ENCODE data around the gene CFAP107. TPM values are rescaled to one million over a fixed set of nuclear protein-coding genes. Genes with fewer than 3 reads are reported as not detected.

Gene CFAP107
- total and polyA plus RNA-seq, 2 experiments from 2014 or later = 0.07 TPM; not detected in 1

- DNase-seq (ENCODE audit: low spot score) (no peak), ATAC-seq (no peak)
- Mint-ChIP-seq H3K9me3 (peaks cover 38% of the 10 kb centered on the region), H3K27ac (no peak overlapping the region), H3K36me3 (ENCODE audit: low read depth) (no peaks in the 10 kb centered on the region), H3K4me3 (no peak overlapping the region), H3K27me3 (ENCODE audit: insufficient read depth, low read depth, poor library complexity) (peaks cover 2% of the 10 kb centered on the region), H3K4me1 (no peaks in the 10 kb centered on the region)
- Histone ChIP-seq H3F3A (replicated peaks; ENCODE audit: low read depth) (no peaks in the 10 kb centered on the region), H3K36me3 (ENCODE audit: insufficient read depth) (no peaks in the 10 kb centered on the region), H3K27me3 (ENCODE audit: insufficient read depth) (no peaks in the 10 kb centered on the region), H3K4me3 (no peak overlapping the region), H3K4me2 (no peak overlapping the region), H3K9me2 (ENCODE audit: insufficient read depth) (no peaks in the 10 kb centered on the region), H2AFZ (no peak overlapping the region), H4K20me1 (replicated peaks; ENCODE audit: insufficient read depth) (no peaks in the 10 kb centered on the region), H3K4me1 (ENCODE audit: insufficient read depth) (no peaks in the 10 kb centered on the region; the same call in 1 of the 2 replicates), H3K79me2 (replicated peaks; ENCODE audit: insufficient read depth) (no peaks in the 10 kb centered on the region), H3K27ac (ENCODE audit: low read depth) (no peak overlapping the region)
- TF ChIP-seq NANOG (IDR thresholded peaks at IDR 0.05; ENCODE audit: borderline replicate concordance) = no peak
- TF ChIP-seq JUNB (IDR thresholded peaks at IDR 0.05; ENCODE audit: unreplicated experiment) = no peak
- TF ChIP-seq, protein P1, sequence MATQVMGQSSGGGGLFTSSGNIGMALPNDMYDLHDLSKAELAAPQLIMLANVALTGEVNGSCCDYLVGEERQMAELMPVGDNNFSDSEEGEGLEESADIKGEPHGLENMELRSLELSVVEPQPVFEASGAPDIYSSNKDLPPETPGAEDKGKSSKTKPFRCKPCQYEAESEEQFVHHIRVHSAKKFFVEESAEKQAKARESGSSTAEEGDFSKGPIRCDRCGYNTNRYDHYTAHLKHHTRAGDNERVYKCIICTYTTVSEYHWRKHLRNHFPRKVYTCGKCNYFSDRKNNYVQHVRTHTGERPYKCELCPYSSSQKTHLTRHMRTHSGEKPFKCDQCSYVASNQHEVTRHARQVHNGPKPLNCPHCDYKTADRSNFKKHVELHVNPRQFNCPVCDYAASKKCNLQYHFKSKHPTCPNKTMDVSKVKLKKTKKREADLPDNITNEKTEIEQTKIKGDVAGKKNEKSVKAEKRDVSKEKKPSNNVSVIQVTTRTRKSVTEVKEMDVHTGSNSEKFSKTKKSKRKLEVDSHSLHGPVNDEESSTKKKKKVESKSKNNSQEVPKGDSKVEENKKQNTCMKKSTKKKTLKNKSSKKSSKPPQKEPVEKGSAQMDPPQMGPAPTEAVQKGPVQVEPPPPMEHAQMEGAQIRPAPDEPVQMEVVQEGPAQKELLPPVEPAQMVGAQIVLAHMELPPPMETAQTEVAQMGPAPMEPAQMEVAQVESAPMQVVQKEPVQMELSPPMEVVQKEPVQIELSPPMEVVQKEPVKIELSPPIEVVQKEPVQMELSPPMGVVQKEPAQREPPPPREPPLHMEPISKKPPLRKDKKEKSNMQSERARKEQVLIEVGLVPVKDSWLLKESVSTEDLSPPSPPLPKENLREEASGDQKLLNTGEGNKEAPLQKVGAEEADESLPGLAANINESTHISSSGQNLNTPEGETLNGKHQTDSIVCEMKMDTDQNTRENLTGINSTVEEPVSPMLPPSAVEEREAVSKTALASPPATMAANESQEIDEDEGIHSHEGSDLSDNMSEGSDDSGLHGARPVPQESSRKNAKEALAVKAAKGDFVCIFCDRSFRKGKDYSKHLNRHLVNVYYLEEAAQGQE (IDR thresholded peaks at IDR 0.05; ENCODE audit: unreplicated experiment) = no peak
- no peak for TF ChIP-seq POLR2AphosphoS5 (IDR thresholded peaks at IDR 0.05; ENCODE audit: low read depth)
- no peak for TF ChIP-seq CREB1 (CRISPR knock-in tag; IDR thresholded peaks at IDR 0.05; ENCODE audit: low read depth)
- TF ChIP-seq CTCF (conservative IDR thresholded peaks at IDR 0.05; ENCODE audit: low read depth in 2 of 2) = no peak
- TF ChIP-seq ZNF114 (CRISPR knock-in tag; IDR thresholded peaks at IDR 0.05) = no peak
These were observed 31.0 kb downstream of the CFAP107 start for GRCh38 chr1:12776801-12777557.

DNA sequence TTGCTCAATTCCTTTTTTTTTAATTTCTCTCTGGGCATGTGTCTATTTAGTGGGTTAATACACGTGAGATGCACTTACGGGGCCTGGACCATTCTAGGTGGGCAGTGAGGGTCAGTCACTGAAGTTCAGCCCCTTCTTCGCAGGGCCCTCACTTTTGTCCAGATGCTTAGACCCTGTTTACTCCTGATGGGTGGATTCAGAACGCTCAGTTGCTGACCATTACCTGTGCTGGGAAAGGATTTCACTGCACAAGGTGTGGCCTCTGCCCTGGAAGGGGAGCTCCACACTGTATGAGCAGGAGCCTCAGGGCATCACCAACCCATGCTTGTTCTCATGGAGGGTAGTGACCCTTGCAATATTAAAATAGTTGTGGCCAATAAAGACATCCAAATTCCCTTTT lies 32.1 kb downstream of the CFAP107 start:
- Mint-ChIP-seq H3K36me3 (ENCODE audit: low read depth) (no peaks in the 10 kb centered on the region), H3K9me3 (peaks cover 34% of the 10 kb centered on the region), H3K27me3 (ENCODE audit: insufficient read depth, low read depth, poor library complexity) (peaks cover 2% of the 10 kb centered on the region), H3K27ac (no peak overlapping the region), H3K4me1 (0 out of 3 replicates have a peak, but pooled peaks cover under 1% of the 10 kb centered on the region), H3K4me3 (no peak overlapping the region)
- H3K79me2 ChIP-seq (replicated peaks; ENCODE audit: insufficient read depth) = no peaks in the 10 kb centered on the region
- no peaks in the 10 kb centered on the region for H3K27me3 ChIP-seq (ENCODE audit: insufficient read depth)
- H3K4me2 ChIP-seq = no peak overlapping the region
- no peaks in the 10 kb centered on the region for H3F3A ChIP-seq (replicated peaks; ENCODE audit: low read depth)
- ATAC-seq (no peak), DNase-seq (ENCODE audit: low spot score) (no peak)
- no peak overlapping the region for H3K27ac ChIP-seq (ENCODE audit: low read depth)
- H3K36me3 ChIP-seq (ENCODE audit: insufficient read depth) = no peaks in the 10 kb centered on the region
- no peak overlapping the region for H2AFZ ChIP-seq
- H3K9me2 ChIP-seq (ENCODE audit: insufficient read depth) = no peaks in the 10 kb centered on the region
- H3K4me1 ChIP-seq (ENCODE audit: insufficient read depth) = peaks cover 2% of the 10 kb centered on the region; the same call in 1 of the 2 replicates
- H3K4me3 ChIP-seq = no peak overlapping the region
- H4K20me1 ChIP-seq (replicated peaks; ENCODE audit: insufficient read depth) = no peaks in the 10 kb centered on the region
- TF ChIP-seq EZH2phosphoT487 (IDR thresholded peaks at IDR 0.05; ENCODE audit: unreplicated experiment) (no peak), POLR2AphosphoS5 (IDR thresholded peaks at IDR 0.05; ENCODE audit: low read depth) (no peak), CREB1 (CRISPR knock-in tag; IDR thresholded peaks at IDR 0.05; ENCODE audit: low read depth) (no peak), CTCF (conservative IDR thresholded peaks at IDR 0.05; ENCODE audit: low read depth in 2 of 2) (no peak), ZNF114 (CRISPR knock-in tag; IDR thresholded peaks at IDR 0.05) (no peak), STAT1 (IDR thresholded peaks at IDR 0.05; ENCODE audit: unreplicated experiment) (no peak), ZNF331 (CRISPR knock-in tag; IDR thresholded peaks at IDR 0.05; ENCODE audit: low read depth) (no peak), NANOG (IDR thresholded peaks at IDR 0.05; ENCODE audit: borderline replicate concordance) (no peak), JUNB (IDR thresholded peaks at IDR 0.05; ENCODE audit: unreplicated experiment) (no peak)
- TF ChIP-seq, protein P1 (IDR thresholded peaks at IDR 0.05; ENCODE audit: unreplicated experiment) = no peak
